ENCODE results near the gene PCARE.
A peak's percentile ranks its signal among the peaks of the same experiment; 100 is the strongest.
"Not testable (repeated sequence)": the region's sequence is repeated elsewhere in the genome, so short reads cannot be mapped to it uniquely, and the experiment has no call there.

PCARE gene

GRCh38 chr2:29074411-29074810, at the start of gene PCARE:
Gene PCARE (minus strand): TSS chr2:29074523. CDS start chr2:29074261, 262 bp downstream.
- DNase-seq, result no peak

- DNase-seq, result no peak
Measured at GRCh38 chr2:29123617-29124349, 49.5 kb upstream of the PCARE start.

GRCh38 chr2:29120846-29121245, 46.5 kb upstream of the PCARE start:
- no peak for DNase-seq

- no peak for DNase-seq
Measured at GRCh38 chr2:29119211-29119610, 44.9 kb upstream of the PCARE start.

GRCh38 chr2:29117636-29118303, 43.4 kb upstream of the PCARE start:
- peak; percentile 16 for DNase-seq

GRCh38 chr2:29115797-29116781, 41.8 kb upstream of the PCARE start:
- peak; percentile 14 for DNase-seq

GRCh38 chr2:29114946-29115609, 40.8 kb upstream of the PCARE start, which contains the start of gene CLIP4:
Gene CLIP4 (plus strand): TSS chr2:29115415. CDS start chr2:29121389, 5,974 bp downstream.
- DNase-seq, result no peak

- DNase-seq, result no peak
Measured at GRCh38 chr2:29114586-29114945, 40.2 kb upstream of the PCARE start.

- DNase-seq, result peak; percentile 82
Measured at GRCh38 chr2:29113891-29114321, 39.6 kb upstream of the PCARE start.

GRCh38 chr2:29113027-29113686, 38.8 kb upstream of the PCARE start:
- no peak for DNase-seq

GRCh38 chr2:29112379-29112778, 38.1 kb upstream of the PCARE start:
- DNase-seq, result no peak

- DNase-seq, result no peak
Measured at GRCh38 chr2:29110916-29111535, 36.7 kb upstream of the PCARE start.

GRCh38 chr2:29109246-29109645, 34.9 kb upstream of the PCARE start:
- no peak for DNase-seq

- DNase-seq, result no peak
Measured at GRCh38 chr2:29108225-29108624, 33.9 kb upstream of the PCARE start.

GRCh38 chr2:29107547-29107946, 33.2 kb upstream of the PCARE start:
- DNase-seq, result not testable (repeated sequence)

GRCh38 chr2:29106980-29107388, 32.7 kb upstream of the PCARE start:
- no peak for DNase-seq

- DNase-seq, result no peak
Measured at GRCh38 chr2:29106256-29106655, 31.9 kb upstream of the PCARE start.

- no peak for DNase-seq
Measured at GRCh38 chr2:29105375-29105774, 31.1 kb upstream of the PCARE start.

GRCh38 chr2:29104688-29105087, 30.4 kb upstream of the PCARE start:
- DNase-seq, result no peak

GRCh38 chr2:29100564-29100963, 26.2 kb upstream of the PCARE start:
- DNase-seq, result no peak

- no peak for DNase-seq
Measured at GRCh38 chr2:29097569-29097968, 23.2 kb upstream of the PCARE start.

GRCh38 chr2:29096969-29097368, 22.6 kb upstream of the PCARE start:
- DNase-seq, result no peak

All from NCI-H510A treated with DMSO at 0.1 percent for 48 hours (cell line).